HG03139 (cell line): ENCODE data around the gene NUDT1.

ENCODE experiments used
- ATAC-seq: cut with Tn5 transposase; IDR thresholded peaks from one replicate; pipeline ENCODE4 v1.9.1; 2021; ENCODE audit not compliant: unreplicated experiment

The NUDT1 gene

GRCh38 chr7:2223321-2223720 lies 18.7 kb upstream of the NUDT1 start:
- no peak for ATAC-seq

- ATAC-seq, result no peak
Observed at GRCh38 chr7:2224491-2224928, 17.5 kb upstream of the NUDT1 start.

GRCh38 chr7:2224934-2225333 lies 17.1 kb upstream of the NUDT1 start:
- no peak for ATAC-seq

- ATAC-seq, result no peak
Observed at GRCh38 chr7:2225336-2225735, 16.7 kb upstream of the NUDT1 start.

- no peak for ATAC-seq
Observed at GRCh38 chr7:2225830-2226229, 16.2 kb upstream of the NUDT1 start.

GRCh38 chr7:2227699-2228098 lies 14.3 kb upstream of the NUDT1 start:
- ATAC-seq, result no peak

GRCh38 chr7:2228921-2229320 lies 13.1 kb upstream of the NUDT1 start:
- ATAC-seq, result no peak

- no peak for ATAC-seq
Observed at GRCh38 chr7:2229467-2229866, 12.6 kb upstream of the NUDT1 start.

- no peak for ATAC-seq
Observed at GRCh38 chr7:2230226-2230625, 11.8 kb upstream of the NUDT1 start.

- no peak for ATAC-seq
Observed at GRCh38 chr7:2230882-2231281, 11.1 kb upstream of the NUDT1 start.

- ATAC-seq, result peak; percentile 16
Observed at GRCh38 chr7:2231992-2232765, 9.8 kb upstream of the NUDT1 start.

GRCh38 chr7:2232766-2233520 lies 9.1 kb upstream of the NUDT1 start, which contains the start of gene MAD1L1:
Gene MAD1L1 (minus strand): TSS chr7:2232945. CDS start chr7:2230133, 2,812 bp downstream.
- ATAC-seq, result peak; percentile 55

- no peak for ATAC-seq
Observed at GRCh38 chr7:2233926-2234325, 8.1 kb upstream of the NUDT1 start.

GRCh38 chr7:2237109-2237602 lies 4.9 kb upstream of the NUDT1 start:
- no peak for ATAC-seq

- ATAC-seq, result no peak
Observed at GRCh38 chr7:2239242-2239641, 2.8 kb upstream of the NUDT1 start.

- ATAC-seq, result no peak
Observed at GRCh38 chr7:2242541-2243429, 759 bp downstream of the NUDT1 start.

- no peak for ATAC-seq
Observed at GRCh38 chr7:2243458-2243857, 1.4 kb downstream of the NUDT1 start.

GRCh38 chr7:2244404-2244995 lies 2.5 kb downstream of the NUDT1 start:
- no peak for ATAC-seq

GRCh38 chr7:2245883-2246675 lies 4.1 kb downstream of the NUDT1 start:
- no peak for ATAC-seq
